HG03378 (cell line): ENCODE results near the gene KCNMA1.

Experiments
- ATAC-seq: cut with Tn5 transposase; IDR thresholded peaks from one replicate; pipeline ENCODE4 v1.9.1; 2021; ENCODE audit warnings: mild to moderate bottlenecking, moderate library complexity; ENCODE audit not compliant: unreplicated experiment

The KCNMA1 gene

GRCh38 chr10:76899490-76899889, 738.1 kb downstream of the KCNMA1 start:
- ATAC-seq, result no peak

GRCh38 chr10:76892766-76893479, 744.7 kb downstream of the KCNMA1 start:
- no peak for ATAC-seq

GRCh38 chr10:76887223-76888010, 750.2 kb downstream of the KCNMA1 start:
- no peak for ATAC-seq

- no peak for ATAC-seq
These were observed 751.8 kb downstream of the KCNMA1 start for GRCh38 chr10:76885816-76886215.

GRCh38 chr10:76884673-76885275, 752.8 kb downstream of the KCNMA1 start:
- no peak for ATAC-seq

- no peak for ATAC-seq
These were observed 754.0 kb downstream of the KCNMA1 start for GRCh38 chr10:76883596-76883995.

- no peak for ATAC-seq
These were observed 754.8 kb downstream of the KCNMA1 start for GRCh38 chr10:76882796-76883195.

GRCh38 chr10:76882245-76882644, 755.4 kb downstream of the KCNMA1 start:
- peak; percentile 71 for ATAC-seq

GRCh38 chr10:76881477-76882220, 756.0 kb downstream of the KCNMA1 start:
- ATAC-seq, result peak; percentile 78

GRCh38 chr10:76880931-76881330, 756.7 kb downstream of the KCNMA1 start:
- ATAC-seq, result no peak

GRCh38 chr10:76879116-76879913, 758.3 kb downstream of the KCNMA1 start:
- ATAC-seq, result no peak

- ATAC-seq, result no peak
These were observed 759.1 kb downstream of the KCNMA1 start for GRCh38 chr10:76878514-76878913.

- ATAC-seq, result no peak
These were observed 762.7 kb downstream of the KCNMA1 start for GRCh38 chr10:76874896-76875295.

- ATAC-seq, result no peak
These were observed 763.4 kb downstream of the KCNMA1 start for GRCh38 chr10:76874176-76874575.

- no peak for ATAC-seq
These were observed 765.8 kb downstream of the KCNMA1 start for GRCh38 chr10:76871697-76872295.

- no peak for ATAC-seq
These were observed 767.7 kb downstream of the KCNMA1 start for GRCh38 chr10:76869931-76870330.

GRCh38 chr10:76868098-76868977, 769.3 kb downstream of the KCNMA1 start:
- no peak for ATAC-seq

GRCh38 chr10:76866841-76867586, 770.6 kb downstream of the KCNMA1 start:
- ATAC-seq, result no peak
